Aorta (tissue), 5 donors: ENCODE data around the gene SNAI3. TPM values are rescaled to one million over a fixed set of nuclear protein-coding genes. Genes with fewer than 3 reads are reported as not detected.

Source experiments
- ATAC-seq: fragments of 200-7000 bp; cut with Tn5 transposase; one replicate; pipeline ENCODE4 v1.9.1; 2022; ENCODE audit warnings: moderate library complexity; ENCODE audit not compliant: low FRiP score
- DNase-seq, 2 donors: peaks; one replicate each; pipeline ENCODE4 v3.0.0-alpha.2; 2020
- H3K27ac ChIP-seq, 2 donors: one replicate each; pipeline ENCODE4 v1.5.1; 2013; ENCODE audit warnings: low read length in 2 of 2, mild to moderate bottlenecking in 2 of 2, moderate library complexity in 2 of 2, control low read depth in 1 of 2, inconsistent platforms in 1 of 2, low read depth in 1 of 2
- H3K27me3 ChIP-seq, 2 donors: one replicate each; pipeline ENCODE4 v1.6.1; 2013; ENCODE audit warnings: control low read depth in 1 of 2, low read length in 1 of 2, mild to moderate bottlenecking in 1 of 2, moderate library complexity in 1 of 2; ENCODE audit not compliant: insufficient read depth in 2 of 2, control insufficient read depth in 1 of 2
- H3K36me3 ChIP-seq, 2 donors: one replicate each; pipeline ENCODE4 v1.6.1; 2013; ENCODE audit warnings: control low read depth in 1 of 2, low read length in 1 of 2, mild to moderate bottlenecking in 1 of 2; ENCODE audit not compliant: insufficient read depth in 2 of 2, control insufficient read depth in 1 of 2
- H3K4me1 ChIP-seq, 2 donors: one replicate each; pipeline ENCODE4 v1.6.1; 2013; ENCODE audit warnings: low read length in 2 of 2, control low read depth in 1 of 2, mild to moderate bottlenecking in 1 of 2, moderate library complexity in 1 of 2; ENCODE audit not compliant: insufficient read depth in 2 of 2, control insufficient read depth in 1 of 2
- H3K4me3 ChIP-seq, 2 donors: one replicate each; pipeline ENCODE4 v1.5.1; 2013; ENCODE audit warnings: low read length in 2 of 2, control low read depth in 1 of 2, mild to moderate bottlenecking in 1 of 2
- H3K9me3 ChIP-seq: one replicate; pipeline ENCODE4 v1.6.1; 2013; ENCODE audit warnings: mild to moderate bottlenecking, low read length; ENCODE audit not compliant: control insufficient read depth
- WGBS, 2 donors: extraction: QIAGEN DNeasy Blood & Tissue Kit; methylation state at CpG; one replicate each; pipeline ENCODE4 v1.1.7; 2013; 5-methylcytosine and 5-hydroxymethylcytosine counted together
- intact Hi-C, 2 donors: fragments of 100-400 bp; cut with DNase I; formaldehyde crosslinking; loops; one replicate each; pipeline versions ENCODE4 v1.14.2 to v1.15.0; 2022
- polyA plus RNA-seq, 2 donors: library from polyadenylated mRNA; stranded (reverse); fragments of 200-250 nt; gene quantifications; one replicate each; pipeline ENCODE4 v1.2.3, GENCODE V29; 2013
- total RNA-seq, 2 donors: library from RNA; stranded (reverse); fragmentation: NEBNext Ultra II Directional; extraction: Animal tissue kit (Norgen Biotek cat#: 25700); gene quantifications; one replicate each; pipeline ENCODE4 v1.2.1, GENCODE V29; 2021
- donor health status: healthy with polysubstance abuse.
- donor health status: Bipolar disorder and iron deficiency.
- donor health status: DM: no; HTN: no; CAD: no.
- donor health status: DM: no; HTN: no; CAD: no.
- donor health status: DM: yes; HTN: yes; CAD: no.

SNAI3 gene
- total and polyA plus RNA-seq, 4 donors, result 0.27 to 1.6 (median 0.71) TPM; not detected in 1

GRCh38 chr16:88654363-88655052 is 31.8 kb downstream of the SNAI3 start:
- DNase-seq (no peak), ATAC-seq (no peak)
- H3K36me3 ChIP-seq, result peaks cover 0 to 2% of the 10 kb centered on the region in 2 donors
- H3K27me3 ChIP-seq, result no peaks in the 10 kb centered on the region
- H3K9me3 ChIP-seq, result no peaks in the 10 kb centered on the region
- no peak overlapping the region for H3K27ac ChIP-seq
- H3K4me3 ChIP-seq, result no peak overlapping the region
- WGBS, 2 donors, result 87 to 90% methylated on average over 28 of the region's 28 CpGs
- no peaks in the 10 kb centered on the region for H3K4me1 ChIP-seq
- intact Hi-C loops, result no loop called here

GRCh38 chr16:88653596-88654362 is 32.5 kb downstream of the SNAI3 start:
- Histone ChIP-seq H3K27ac (no peak overlapping the region), H3K4me3 (no peak overlapping the region), H3K4me1 (no peaks in the 10 kb centered on the region), H3K27me3 (no peaks in the 10 kb centered on the region), H3K36me3 (peaks cover 0 to 2% of the 10 kb centered on the region in 2 donors), H3K9me3 (no peaks in the 10 kb centered on the region)
- intact Hi-C loops, result no loop called here
- ATAC-seq, result no peak
- 88 to 90% methylated on average over 32 of the region's 32 CpGs for WGBS, 2 donors
- peak in 1 of 2 donors; percentile 38 for DNase-seq

- DNase-seq (no peak), ATAC-seq (no peak)
- no peaks in the 10 kb centered on the region for H3K9me3 ChIP-seq
- WGBS, 2 donors, result 88 to 92% methylated on average over 13 of the region's 13 CpGs
- no peak overlapping the region for H3K27ac ChIP-seq
- no peaks in the 10 kb centered on the region for H3K27me3 ChIP-seq
- intact Hi-C loops, result no loop called here
- H3K4me1 ChIP-seq, result no peaks in the 10 kb centered on the region
- no peak overlapping the region for H3K4me3 ChIP-seq
- H3K36me3 ChIP-seq, result peaks cover 0 to 2% of the 10 kb centered on the region in 2 donors
Observed at GRCh38 chr16:88653101-88653500, 33.2 kb downstream of the SNAI3 start.

GRCh38 chr16:88652762-88653063 is 33.6 kb downstream of the SNAI3 start:
- peaks cover 0 to 2% of the 10 kb centered on the region in 2 donors for H3K36me3 ChIP-seq
- H3K4me3 ChIP-seq, result no peak overlapping the region
- no peak overlapping the region for H3K27ac ChIP-seq
- H3K27me3 ChIP-seq, result no peaks in the 10 kb centered on the region
- 94 to 98% methylated on average over 8 of the region's 8 CpGs for WGBS, 2 donors
- ATAC-seq, result no peak
- DNase-seq, result no peak
- no peaks in the 10 kb centered on the region for H3K9me3 ChIP-seq
- intact Hi-C loops, result no loop called here
- no peaks in the 10 kb centered on the region for H3K4me1 ChIP-seq

GRCh38 chr16:88651989-88652761 is 34.1 kb downstream of the SNAI3 start:
- intact Hi-C loops, result no loop called here
- no peaks in the 10 kb centered on the region for H3K27me3 ChIP-seq
- 88 to 93% methylated on average over 29 of the region's 29 CpGs for WGBS, 2 donors
- peak; percentile 48 to 77 for DNase-seq
- no peak for ATAC-seq
- H3K36me3 ChIP-seq, result peaks cover 0 to 2% of the 10 kb centered on the region in 2 donors
- no peaks in the 10 kb centered on the region for H3K9me3 ChIP-seq
- H3K4me1 ChIP-seq, result no peaks in the 10 kb centered on the region
- no peak overlapping the region for H3K4me3 ChIP-seq
- no peak overlapping the region for H3K27ac ChIP-seq

GRCh38 chr16:88651276-88651988 is 34.9 kb downstream of the SNAI3 start:
- H3K4me3 ChIP-seq, result no peak overlapping the region
- intact Hi-C loops, result no loop called here
- ATAC-seq, result peak; percentile 30
- no peaks in the 10 kb centered on the region for H3K9me3 ChIP-seq
- H3K27ac ChIP-seq, result no peak overlapping the region
- DNase-seq, result peak; percentile 75 to 77
- H3K36me3 ChIP-seq, result peaks cover 0 to 2% of the 10 kb centered on the region in 2 donors
- 55 to 56% methylated on average over 24 of the region's 24 CpGs for WGBS, 2 donors
- H3K4me1 ChIP-seq, result no peaks in the 10 kb centered on the region
- H3K27me3 ChIP-seq, result no peaks in the 10 kb centered on the region

- intact Hi-C loops, result no loop called here
- ATAC-seq (peak; percentile 88), DNase-seq (peak; percentile 86 to 92)
- Histone ChIP-seq H3K4me1 (no peaks in the 10 kb centered on the region), H3K27ac (no peak within 1 kb of the TSS), H3K9me3 (no peaks in the 10 kb centered on the region), H3K27me3 (no peaks in the 10 kb centered on the region), H3K36me3 (peaks cover 0 to 2% of the 10 kb centered on the region in 2 donors), H3K4me3 (peak within 1 kb of the TSS; percentile 48 to 51)
- 0 to 2% methylated on average over 31 to 41 of the region's 41 CpGs for WGBS, 2 donors
Observed at GRCh38 chr16:88650749-88651275, 35.5 kb downstream of the SNAI3 start, which contains the start of gene CYBA. TSS of gene CYBA (minus strand) at chr16:88651053. CDS start at chr16:88651013, 40 bp downstream.
